NCI-H1417 (cell line): ENCODE measurements around the gene FRY.

Experiments used
- DNase-seq, 3 experiments: peaks; one replicate each; lab custom pipeline; 2025; lab: John Stamatoyannopoulos, UW

The FRY gene

GRCh38 chr13:32259116-32259515 is 227.5 kb downstream of the FRY start:
- no peak for DNase-seq

GRCh38 chr13:32261567-32261966 is 230.0 kb downstream of the FRY start:
- no peak for DNase-seq

- DNase-seq = no peak
Observed at GRCh38 chr13:32262165-32262564, 230.6 kb downstream of the FRY start.

GRCh38 chr13:32262619-32263018 is 231.0 kb downstream of the FRY start:
- no peak for DNase-seq

GRCh38 chr13:32264407-32264806 is 232.8 kb downstream of the FRY start:
- no peak for DNase-seq

- no peak for DNase-seq
Observed at GRCh38 chr13:32265726-32266125, 234.2 kb downstream of the FRY start.

GRCh38 chr13:32266130-32266529 is 234.6 kb downstream of the FRY start:
- no peak for DNase-seq

- DNase-seq = peak in 2 of 3 experiments; percentile 8 to 42
Observed at GRCh38 chr13:32267836-32268439, 236.4 kb downstream of the FRY start.

- DNase-seq = no peak
Observed at GRCh38 chr13:32272021-32272683, 240.6 kb downstream of the FRY start.

- DNase-seq = no peak
Observed at GRCh38 chr13:32277839-32278238, 246.3 kb downstream of the FRY start.

- DNase-seq = no peak
Observed at GRCh38 chr13:32278426-32278825, 246.9 kb downstream of the FRY start.

- DNase-seq = no peak
Observed at GRCh38 chr13:32281096-32281495, 249.5 kb downstream of the FRY start.

GRCh38 chr13:32282096-32282711 is 250.6 kb downstream of the FRY start:
- DNase-seq = no peak

GRCh38 chr13:32284927-32285632 is 253.5 kb downstream of the FRY start:
- DNase-seq = no peak

GRCh38 chr13:32285633-32285965 is 254.0 kb downstream of the FRY start:
- DNase-seq = no peak

- no peak for DNase-seq
Observed at GRCh38 chr13:32297206-32297605, 265.6 kb downstream of the FRY start.

- DNase-seq = no peak
Observed at GRCh38 chr13:32298695-32299094, 267.1 kb downstream of the FRY start.

- DNase-seq = no peak
Observed at GRCh38 chr13:32299893-32300292, 268.3 kb downstream of the FRY start.

GRCh38 chr13:32300406-32300805 is 268.8 kb downstream of the FRY start:
- no peak for DNase-seq

- DNase-seq = no peak
Observed at GRCh38 chr13:32300920-32301319, 269.3 kb downstream of the FRY start.

- no peak for DNase-seq
Observed at GRCh38 chr13:32302461-32302860, 270.9 kb downstream of the FRY start.

- DNase-seq = no peak
Observed at GRCh38 chr13:32305646-32306045, 274.1 kb downstream of the FRY start.
